ENCODE results near the gene MPO. TPM values are rescaled to one million over a fixed set of nuclear protein-coding genes. Genes with fewer than 3 reads are reported as not detected.
A peak's percentile ranks its signal among the peaks of the same experiment; 100 is the strongest.

MPO gene
- polyA plus RNA-seq, 3 donors: 4.2 to 7.5 (median 6.0) TPM

DNA sequence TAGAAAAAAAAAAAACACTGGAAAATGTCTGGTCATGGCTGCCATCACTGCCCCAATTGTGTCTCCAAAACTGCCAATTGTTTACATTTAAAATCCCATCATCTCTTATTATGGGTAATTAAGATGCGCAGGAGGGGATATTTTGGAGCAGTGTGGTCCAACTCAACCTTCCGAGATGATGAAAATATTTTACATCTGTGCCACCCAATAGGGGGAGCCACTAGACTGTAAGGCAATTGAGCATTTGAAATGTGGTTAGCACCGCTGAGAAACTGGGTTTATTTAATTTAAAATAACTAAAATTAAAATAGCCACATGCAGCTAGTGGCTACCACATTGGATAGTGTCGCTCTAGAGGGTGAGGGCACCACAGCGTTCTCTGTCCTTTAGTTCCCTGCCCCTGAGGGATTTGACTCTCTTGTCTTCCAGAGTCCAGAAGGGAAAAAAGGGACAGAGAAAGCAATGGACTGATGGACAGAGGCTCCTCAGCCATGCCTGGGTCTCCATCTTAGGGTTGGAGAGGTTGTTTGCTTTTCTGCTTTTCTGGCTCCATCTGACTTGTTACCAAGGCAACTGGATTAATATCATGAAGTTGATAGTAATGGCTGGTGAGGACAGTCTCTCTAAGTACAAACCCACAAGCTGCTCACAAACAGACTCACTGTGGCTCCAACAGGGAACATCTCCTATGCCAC, 3.5 kb downstream of the MPO start:
- H3K36me3 ChIP-seq (replicated peaks in 1 of 2; ENCODE audit: control insufficient read depth in 1 of 2, insufficient read depth in 2 of 2, low read length in 2 of 2): no peaks in the 10 kb centered on the region
- peak overlapping the region; percentile 69 to 84 for H3K27ac ChIP-seq (ENCODE audit: low read depth in 1 of 2, low read length in 2 of 2)
- peaks cover 98% of the 10 kb centered on the region for H3K79me2 ChIP-seq (ENCODE audit: insufficient read depth, low read length)
- Mint-ChIP-seq H3K4me1 (peaks cover 89% of the 10 kb centered on the region), H3K36me3 (peaks cover 2 to 8% of the 10 kb centered on the region in 2 donors), H3K27me3 (ENCODE audit: low read depth in 3 of 3) (peaks cover 0 to 3% (median 3%) of the 10 kb centered on the region in 3 donors), H3K27ac (peak overlapping the region in 6 of 7 donors; percentile 82 to 98 (median 93)), H3K4me3 (peak overlapping the region; percentile 76 to 93), H3K9me3 (no peaks in the 10 kb centered on the region)
- 0% methylated on average over 2 of the region's 5 CpGs for WGBS (ENCODE audit: insufficient coverage)
- H4K20me1 ChIP-seq (ENCODE audit: insufficient read depth, low read length): no peaks in the 10 kb centered on the region
- H3K9ac ChIP-seq (ENCODE audit: insufficient read depth, low read length, poor library complexity, severe bottlenecking): peak overlapping the region; percentile 54
- intact Hi-C loops (cut with micrococcal nuclease): loop anchor here in 1 of 2 donors (5.0 kb wide), 2 partner anchors 50 to 140 kb away; partner anchors contain the start of genes RNF43 and TSPOAP1
- peak overlapping the region; percentile 92 for H2AFZ ChIP-seq (ENCODE audit: insufficient read depth, low read depth, low read length, poor library complexity, severe bottlenecking)
- peak overlapping the region; percentile 74 for H3K4me2 ChIP-seq (replicated peaks; ENCODE audit: extremely low read depth, low read length, poor library complexity, severe bottlenecking)
- peak overlapping the region in 2 of 3 experiments; percentile 3 to 74 for H3K4me3 ChIP-seq (replicated peaks in 1 of 3; ENCODE audit: low read depth in 2 of 3, low read length in 3 of 3)
- TF ChIP-seq, protein P1, sequence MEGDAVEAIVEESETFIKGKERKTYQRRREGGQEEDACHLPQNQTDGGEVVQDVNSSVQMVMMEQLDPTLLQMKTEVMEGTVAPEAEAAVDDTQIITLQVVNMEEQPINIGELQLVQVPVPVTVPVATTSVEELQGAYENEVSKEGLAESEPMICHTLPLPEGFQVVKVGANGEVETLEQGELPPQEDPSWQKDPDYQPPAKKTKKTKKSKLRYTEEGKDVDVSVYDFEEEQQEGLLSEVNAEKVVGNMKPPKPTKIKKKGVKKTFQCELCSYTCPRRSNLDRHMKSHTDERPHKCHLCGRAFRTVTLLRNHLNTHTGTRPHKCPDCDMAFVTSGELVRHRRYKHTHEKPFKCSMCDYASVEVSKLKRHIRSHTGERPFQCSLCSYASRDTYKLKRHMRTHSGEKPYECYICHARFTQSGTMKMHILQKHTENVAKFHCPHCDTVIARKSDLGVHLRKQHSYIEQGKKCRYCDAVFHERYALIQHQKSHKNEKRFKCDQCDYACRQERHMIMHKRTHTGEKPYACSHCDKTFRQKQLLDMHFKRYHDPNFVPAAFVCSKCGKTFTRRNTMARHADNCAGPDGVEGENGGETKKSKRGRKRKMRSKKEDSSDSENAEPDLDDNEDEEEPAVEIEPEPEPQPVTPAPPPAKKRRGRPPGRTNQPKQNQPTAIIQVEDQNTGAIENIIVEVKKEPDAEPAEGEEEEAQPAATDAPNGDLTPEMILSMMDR (IDR thresholded peaks at IDR 0.05): peak; percentile 83
- peak in 2 of 3 donors; percentile 38 to 49 for DNase-seq
- peaks cover 85 to 91% of the 10 kb centered on the region in 2 donors for H3K4me1 ChIP-seq (ENCODE audit: control insufficient read depth in 1 of 2, insufficient read depth in 2 of 2, low read length in 2 of 2)
- H3K27me3 ChIP-seq (ENCODE audit: control insufficient read depth in 2 of 2, insufficient read depth in 2 of 2, low read length in 2 of 2): no peaks in the 10 kb centered on the region
- H3K9me3 ChIP-seq (replicated peaks in 1 of 2; ENCODE audit: control insufficient read depth in 1 of 2, insufficient read depth in 1 of 2, low read length in 2 of 2): no peaks in the 10 kb centered on the region

DNA sequence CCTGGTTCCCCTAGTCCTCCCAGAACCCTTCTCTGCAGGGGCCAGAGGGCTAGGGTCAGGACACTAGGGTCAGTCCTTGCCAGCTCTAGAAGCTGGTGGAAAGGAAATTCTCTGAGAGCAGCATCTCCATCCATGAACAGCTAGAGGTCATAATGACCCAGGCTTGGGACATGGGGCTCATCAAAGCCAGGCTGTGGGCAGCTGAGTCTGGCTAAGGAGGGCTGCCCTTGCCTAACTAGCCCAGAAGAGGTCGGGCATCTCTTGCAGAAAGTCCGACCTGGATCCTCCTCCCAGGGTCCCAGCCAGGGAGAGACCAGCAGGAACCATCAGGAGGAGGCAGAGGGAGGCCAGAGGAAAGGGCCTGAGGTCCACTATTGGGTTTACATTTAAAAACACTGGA, 4.3 kb downstream of the MPO start:
- Mint-ChIP-seq H3K4me3 (no peak overlapping the region), H3K9me3 (no peaks in the 10 kb centered on the region), H3K27me3 (ENCODE audit: low read depth in 3 of 3) (peaks cover 0 to 3% (median 3%) of the 10 kb centered on the region in 3 donors), H3K27ac (no peak overlapping the region), H3K36me3 (peaks cover 8 to 14% of the 10 kb centered on the region in 2 donors), H3K4me1 (peaks cover 88% of the 10 kb centered on the region)
- no peaks in the 10 kb centered on the region for H3K27me3 ChIP-seq (ENCODE audit: control insufficient read depth in 2 of 2, insufficient read depth in 2 of 2, low read length in 2 of 2)
- TF ChIP-seq, protein P1 (IDR thresholded peaks at IDR 0.05): no peak
- intact Hi-C loops (cut with micrococcal nuclease): loop anchor here in 1 of 2 donors (5.0 kb wide), 2 partner anchors 51 to 141 kb away; partner anchors contain the start of genes RNF43 and TSPOAP1
- no peak overlapping the region for H3K4me3 ChIP-seq (replicated peaks in 1 of 3; ENCODE audit: low read depth in 2 of 3, low read length in 3 of 3)
- WGBS (ENCODE audit: insufficient coverage): 33% methylated on average over 1 of the region's 2 CpGs
- no peaks in the 10 kb centered on the region for H3K9me3 ChIP-seq (replicated peaks in 1 of 2; ENCODE audit: control insufficient read depth in 1 of 2, insufficient read depth in 1 of 2, low read length in 2 of 2)
- DNase-seq: no peak
- peaks cover 98% of the 10 kb centered on the region for H3K79me2 ChIP-seq (ENCODE audit: insufficient read depth, low read length)
- peaks cover 77 to 88% of the 10 kb centered on the region in 2 donors for H3K4me1 ChIP-seq (ENCODE audit: control insufficient read depth in 1 of 2, insufficient read depth in 2 of 2, low read length in 2 of 2)
- H3K4me2 ChIP-seq (replicated peaks; ENCODE audit: extremely low read depth, low read length, poor library complexity, severe bottlenecking): no peak overlapping the region
- H3K27ac ChIP-seq (ENCODE audit: low read depth in 1 of 2, low read length in 2 of 2): no peak overlapping the region
- H2AFZ ChIP-seq (ENCODE audit: insufficient read depth, low read depth, low read length, poor library complexity, severe bottlenecking): no peak overlapping the region
- no peak overlapping the region for H3K9ac ChIP-seq (ENCODE audit: insufficient read depth, low read length, poor library complexity, severe bottlenecking)
- no peaks in the 10 kb centered on the region for H3K36me3 ChIP-seq (replicated peaks in 1 of 2; ENCODE audit: control insufficient read depth in 1 of 2, insufficient read depth in 2 of 2, low read length in 2 of 2)
- no peaks in the 10 kb centered on the region for H4K20me1 ChIP-seq (ENCODE audit: insufficient read depth, low read length)

Measured in CD14-positive monocyte (primary cell).